GM15510 (cell line): ENCODE data around the gene SYT11.

Source experiments
- POLR2A ChIP-seq: IDR thresholded peaks from 3 replicates; pipeline ENCODE4 v1.6.1; 2011; ENCODE audit warnings: borderline replicate concordance; ENCODE audit not compliant: insufficient read length; ENCODE audit errors: extremely low read depth

SYT11 gene

DNA sequence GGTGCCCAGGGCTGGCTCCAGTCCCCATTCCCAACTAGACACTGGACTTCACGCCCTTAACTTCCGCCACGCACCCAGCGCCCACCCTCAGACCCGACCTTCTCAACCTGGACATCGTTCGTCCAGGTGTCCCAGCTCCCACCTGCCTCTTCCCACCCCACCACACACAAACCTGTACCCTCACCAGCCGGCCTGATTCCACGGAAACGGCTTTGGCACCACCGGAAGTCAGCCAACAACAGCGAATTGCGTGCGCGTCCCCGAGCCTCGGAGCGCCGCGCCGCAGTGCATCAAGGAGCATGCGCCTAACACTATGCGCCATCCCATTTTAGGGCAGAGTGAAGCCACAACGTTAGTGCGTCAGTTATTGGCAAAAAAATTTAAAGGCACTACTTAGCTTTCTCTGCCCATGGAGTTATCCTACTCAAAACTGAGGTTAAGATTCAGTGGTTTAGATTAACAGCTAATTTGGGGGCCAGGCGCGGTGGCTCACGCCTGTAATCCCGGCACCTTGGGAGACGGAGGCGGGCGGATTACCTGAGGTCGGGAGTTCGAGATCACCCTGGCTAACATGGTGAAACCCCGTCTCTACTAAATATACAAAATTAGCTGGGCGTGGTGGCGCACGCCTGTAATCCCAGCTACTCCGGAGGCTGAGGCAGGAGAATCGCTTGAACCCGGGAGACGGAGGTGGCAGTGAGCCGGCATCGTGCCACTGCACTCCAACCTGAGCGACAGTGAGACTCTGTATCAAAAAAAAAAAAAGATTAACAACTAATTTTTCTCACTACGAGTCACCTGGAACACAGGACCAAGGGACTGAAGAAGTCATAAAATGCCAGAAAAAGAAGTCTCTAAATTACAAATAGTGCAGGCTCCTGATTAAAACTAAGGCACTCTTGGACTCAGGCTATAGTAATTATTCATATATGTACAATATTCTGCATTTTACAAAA is 2.1 kb upstream of the SYT11 start, which contains the start of gene GON4L:
Gene GON4L, minus strand, starts transcription at position 240 of the 956 bp plus-strand sequence. CDS start 3,434 bp downstream, outside the sequence.
- peak; percentile 91 for TF ChIP-seq POLR2A

DNA sequence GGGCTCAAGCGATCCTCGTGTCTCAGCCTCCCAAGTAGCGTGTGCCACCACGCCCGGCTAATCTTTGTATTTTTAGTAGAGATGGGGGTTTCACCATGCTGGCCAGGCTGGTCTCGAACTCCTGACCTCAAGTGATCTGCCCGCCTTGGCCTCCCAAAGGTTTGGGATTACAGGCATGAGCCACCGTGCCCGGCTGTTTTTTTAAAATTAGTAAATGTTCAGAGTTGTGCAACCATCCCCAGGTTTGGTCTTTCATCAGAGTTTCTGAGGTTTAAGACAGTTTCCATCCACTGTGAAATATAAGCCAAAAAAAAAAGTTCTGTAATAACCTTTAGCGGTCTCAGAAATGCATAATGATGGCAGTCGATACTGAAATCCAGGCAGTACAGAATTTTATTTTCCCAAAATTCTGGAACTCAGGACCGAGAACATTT is 550 bp upstream of the SYT11 start:
- TF ChIP-seq POLR2A = no peak

DNA sequence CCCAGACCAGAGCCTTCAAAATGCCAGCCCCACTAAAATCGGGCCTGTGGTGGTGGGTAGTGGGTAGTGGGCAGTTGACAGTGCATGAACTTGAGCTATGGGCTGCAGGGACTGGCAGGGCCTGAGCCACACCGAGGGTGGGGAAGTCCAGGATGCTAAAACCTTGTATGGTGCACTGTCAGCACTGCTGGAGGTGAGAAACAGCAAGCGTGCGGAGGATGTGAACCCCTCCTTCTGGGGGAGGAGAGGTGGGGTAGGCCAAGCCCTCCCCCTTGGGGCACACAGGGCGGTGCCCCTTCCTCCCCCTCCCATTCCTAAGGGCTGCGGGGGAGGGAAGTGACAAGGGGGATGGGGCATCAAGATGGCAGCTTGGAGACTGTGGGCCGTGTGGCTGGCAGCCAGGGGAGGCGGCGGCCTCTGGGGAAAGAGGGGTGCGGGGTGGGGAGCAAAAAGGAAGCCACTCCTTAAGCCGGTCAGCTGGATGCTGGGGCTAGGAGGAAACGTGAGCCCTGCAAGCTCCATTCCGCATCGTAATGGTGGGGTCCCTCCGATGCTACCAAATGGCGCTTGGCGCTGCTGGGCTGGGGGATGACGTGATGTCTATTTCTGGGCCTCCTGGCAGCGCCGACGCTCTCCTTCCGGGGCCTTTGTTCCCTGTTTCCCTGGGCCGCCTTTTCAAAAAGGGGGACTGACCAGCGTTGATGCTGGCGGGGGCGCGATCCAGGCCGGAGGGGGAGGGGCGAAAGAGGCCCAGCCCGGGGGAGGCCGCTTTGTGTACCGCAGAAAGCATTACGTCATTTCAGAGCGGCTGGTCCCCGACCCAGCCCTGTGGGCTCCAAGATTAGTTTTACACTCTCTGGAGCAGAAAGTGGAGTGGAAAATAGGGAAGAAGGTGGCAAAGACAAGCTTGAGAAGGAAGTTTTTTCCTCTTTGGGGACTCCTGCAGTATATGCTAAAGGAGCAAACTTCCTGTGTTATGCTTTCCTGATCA is 809 bp downstream of the SYT11 start:
- TF ChIP-seq POLR2A = peak; percentile 31

DNA sequence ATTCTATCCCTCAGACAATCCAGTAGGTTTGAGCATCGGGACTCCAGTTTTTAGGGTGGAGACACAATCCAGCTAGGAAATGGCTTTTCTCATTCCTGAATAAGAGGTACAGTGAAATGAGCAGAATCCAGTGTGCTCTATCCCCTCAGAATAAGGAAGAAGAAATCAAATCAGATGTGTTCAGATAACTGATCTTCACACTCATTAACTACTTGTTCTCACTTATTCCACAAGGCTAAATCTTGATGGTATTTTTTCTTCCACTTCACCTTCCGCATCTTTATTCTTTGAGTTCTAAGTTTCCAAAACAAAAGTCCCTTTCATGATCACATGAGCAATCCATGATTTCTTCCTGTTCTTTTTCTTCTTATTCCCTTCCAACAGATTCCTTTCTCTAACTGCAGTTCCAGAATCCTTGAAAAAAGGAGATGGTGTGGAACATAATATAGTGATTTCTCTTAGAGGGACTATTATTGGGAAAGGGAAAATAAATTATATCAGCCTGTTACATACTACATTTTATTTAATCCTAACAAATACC is 1.7 kb downstream of the SYT11 start:
- no peak for TF ChIP-seq POLR2A

DNA sequence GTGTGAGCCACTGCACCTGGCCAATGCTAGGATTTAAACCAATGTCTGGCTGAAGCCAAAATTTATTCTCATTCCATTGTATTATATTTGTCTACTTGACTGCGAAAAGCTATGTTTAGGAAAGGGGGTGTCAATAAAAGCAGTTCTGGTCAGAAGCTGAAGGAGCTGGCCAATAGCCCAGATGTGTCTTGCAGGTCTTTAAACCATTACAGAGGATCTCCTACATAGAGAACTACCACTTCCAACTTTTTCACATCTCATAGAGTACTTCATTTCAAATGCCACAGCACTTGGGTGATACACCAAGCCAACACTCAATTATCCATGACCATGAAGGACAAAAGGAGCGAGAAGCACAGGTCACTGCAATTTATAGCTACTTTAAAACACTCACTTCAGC is 2.5 kb downstream of the SYT11 start:
- TF ChIP-seq POLR2A = no peak

DNA sequence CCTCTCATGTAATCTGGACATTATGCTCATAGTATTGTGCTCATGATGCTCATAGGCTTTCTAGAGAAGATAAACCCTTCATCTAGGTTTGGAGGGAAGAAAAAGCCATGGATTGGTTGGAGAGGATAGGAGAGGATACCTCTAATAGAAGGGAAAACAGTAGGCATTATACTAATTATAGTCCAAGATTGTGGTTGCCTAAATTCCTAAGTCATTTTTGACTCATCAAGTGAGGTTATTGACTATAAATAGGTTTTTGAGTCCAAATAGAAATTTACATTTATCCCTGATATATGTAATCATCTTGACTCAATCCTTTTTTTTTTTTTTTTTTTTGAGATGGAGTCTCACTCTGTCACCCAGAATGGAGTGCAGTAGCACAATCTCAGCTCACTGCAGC is 5.0 kb downstream of the SYT11 start:
- no peak for TF ChIP-seq POLR2A

DNA sequence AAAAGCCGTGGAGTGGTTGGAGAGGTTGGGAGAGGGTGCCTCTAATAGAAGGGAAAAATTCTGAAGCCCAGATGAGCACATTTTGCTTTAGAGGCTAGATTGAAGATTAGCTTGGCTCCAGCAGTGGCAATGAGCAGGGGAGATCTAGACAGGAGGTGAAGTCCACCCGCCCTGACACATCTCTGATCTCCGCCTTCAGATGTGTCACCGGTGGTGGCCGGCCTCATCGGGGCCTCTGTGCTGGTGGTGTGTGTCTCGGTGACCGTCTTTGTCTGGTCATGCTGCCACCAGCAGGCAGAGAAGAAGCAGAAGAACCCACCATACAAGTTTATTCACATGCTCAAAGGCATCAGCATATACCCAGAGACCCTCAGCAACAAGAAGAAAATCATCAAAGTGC is 8.4 kb downstream of the SYT11 start:
- no peak for TF ChIP-seq POLR2A

DNA sequence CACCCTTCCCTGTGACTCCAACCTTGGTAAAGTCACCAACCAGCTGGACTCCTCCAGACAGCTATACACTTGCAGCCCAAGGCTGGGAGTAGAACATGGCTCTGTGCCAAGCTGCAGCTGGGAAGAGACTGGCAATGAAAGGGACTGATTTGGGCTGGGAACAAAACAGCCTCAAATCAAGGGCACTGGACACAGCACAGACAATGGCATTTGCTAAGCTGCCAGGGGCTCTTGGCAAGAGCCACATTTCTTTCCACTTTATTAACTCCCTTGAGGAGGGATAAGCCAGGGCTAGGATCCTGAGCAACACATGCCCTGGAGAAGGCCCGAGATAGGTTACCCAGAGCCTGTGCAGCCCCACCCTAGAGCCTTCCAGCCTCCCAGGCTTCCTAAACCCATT is 12.0 kb downstream of the SYT11 start:
- TF ChIP-seq POLR2A = no peak

DNA sequence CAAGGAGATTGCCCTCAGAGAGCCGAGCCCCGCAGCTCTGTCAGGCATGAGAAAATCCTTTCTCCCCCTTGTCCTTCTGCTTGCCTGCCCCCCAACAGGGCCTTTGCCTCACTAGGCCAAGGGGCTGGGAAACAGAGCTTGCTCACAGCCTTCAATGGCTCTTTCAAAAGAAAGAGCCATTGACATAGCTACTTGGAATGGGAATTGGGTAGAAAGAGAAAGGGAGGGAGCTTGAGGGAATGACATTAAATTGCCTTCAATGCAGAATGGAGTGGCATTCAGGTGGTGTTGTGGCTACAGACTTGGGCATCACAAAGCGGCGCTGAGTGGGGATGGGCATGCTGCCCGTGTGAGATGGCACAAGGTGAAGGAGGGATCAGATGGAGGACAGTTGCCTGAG is 13.2 kb downstream of the SYT11 start:
- TF ChIP-seq POLR2A = no peak

DNA sequence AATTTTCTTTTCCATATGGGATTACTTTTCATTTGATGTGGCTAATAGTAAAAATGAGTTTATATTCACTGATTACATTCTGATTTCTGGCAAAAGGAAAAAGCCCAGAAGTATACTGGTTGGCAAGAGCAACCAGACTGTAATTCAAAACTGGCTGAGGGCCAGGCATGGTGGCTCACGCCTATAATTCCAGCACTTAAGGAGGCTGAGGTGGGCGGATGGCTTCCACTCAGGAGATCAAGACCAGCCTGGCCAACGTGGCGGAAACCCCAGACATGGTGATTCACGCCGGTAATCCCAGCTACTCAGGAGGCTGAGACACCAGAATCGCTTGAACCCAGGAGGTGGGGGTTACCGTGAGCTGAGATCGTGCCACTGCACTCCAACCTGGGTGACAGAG is 14.5 kb downstream of the SYT11 start:
- TF ChIP-seq POLR2A = no peak

DNA sequence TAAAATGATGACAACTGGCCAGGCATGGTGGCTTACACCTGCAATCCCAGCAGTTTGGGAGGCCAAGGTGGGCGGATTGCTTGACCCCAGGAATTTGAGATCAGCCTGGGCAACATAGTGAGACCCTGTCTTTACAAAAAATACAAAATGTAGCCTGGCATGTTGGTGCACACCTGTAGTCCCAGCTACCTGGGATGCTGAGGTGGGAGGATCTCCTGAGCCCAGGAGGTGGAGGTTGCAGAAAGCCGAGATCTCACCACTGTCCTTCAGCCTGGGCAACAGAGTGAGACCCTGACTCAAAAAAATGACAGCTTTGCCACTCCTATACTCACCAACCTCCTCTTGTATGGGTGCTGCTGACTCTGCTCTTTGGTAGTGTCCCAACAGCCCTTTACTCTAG is 18.6 kb downstream of the SYT11 start:
- no peak for TF ChIP-seq POLR2A

DNA sequence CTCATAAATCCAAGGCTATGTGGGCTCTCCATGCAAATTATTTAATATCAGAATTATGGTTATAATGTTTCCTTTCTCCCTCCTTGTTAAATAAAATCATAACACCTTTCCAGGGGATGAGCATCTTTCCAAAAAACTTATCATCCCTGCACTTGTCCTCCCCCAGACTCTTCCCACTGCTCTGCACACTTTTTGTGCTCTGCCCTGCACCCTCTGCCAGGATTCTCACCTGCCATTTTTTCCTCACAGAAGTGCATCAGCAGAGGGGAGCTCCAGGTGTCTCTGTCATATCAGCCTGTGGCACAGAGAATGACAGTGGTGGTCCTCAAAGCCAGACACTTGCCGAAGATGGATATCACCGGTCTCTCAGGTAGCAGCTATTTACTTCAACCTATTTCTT is 20.9 kb downstream of the SYT11 start:
- no peak for TF ChIP-seq POLR2A

DNA sequence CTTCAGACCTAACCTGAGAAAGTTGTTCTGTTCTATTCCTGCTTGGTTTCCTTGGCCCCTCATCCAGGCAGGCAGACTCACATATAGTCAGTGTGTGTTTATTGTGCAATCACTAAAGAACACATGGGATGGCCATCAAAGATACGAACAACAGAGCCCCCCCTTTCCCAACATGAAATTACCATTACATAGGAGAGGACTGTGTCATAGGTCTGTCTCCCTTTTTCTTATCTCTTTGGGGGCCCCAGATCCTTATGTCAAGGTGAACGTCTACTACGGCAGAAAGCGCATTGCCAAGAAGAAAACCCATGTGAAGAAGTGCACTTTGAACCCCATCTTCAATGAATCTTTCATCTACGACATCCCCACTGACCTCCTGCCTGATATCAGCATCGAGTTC is 21.6 kb downstream of the SYT11 start:
- no peak for TF ChIP-seq POLR2A

DNA sequence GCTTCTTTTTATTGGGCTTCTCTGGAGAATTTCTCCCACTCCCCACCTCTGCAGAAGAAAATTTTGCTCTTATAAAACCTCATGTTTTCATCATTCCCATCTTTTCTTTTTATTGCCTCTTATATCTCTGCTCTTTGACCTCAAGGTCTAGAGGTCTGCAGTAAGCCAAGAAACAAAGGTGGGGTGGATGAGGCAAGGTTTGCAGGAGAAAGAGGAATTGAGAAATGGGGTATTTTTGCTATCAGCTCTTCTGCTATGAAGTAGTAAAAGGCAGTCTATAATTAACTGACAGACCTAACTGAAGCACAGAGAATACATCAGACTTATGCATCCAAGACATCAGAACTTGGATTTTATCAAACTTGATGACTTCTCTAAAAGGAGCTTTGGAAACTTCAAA is 22.9 kb downstream of the SYT11 start:
- no peak for TF ChIP-seq POLR2A

DNA sequence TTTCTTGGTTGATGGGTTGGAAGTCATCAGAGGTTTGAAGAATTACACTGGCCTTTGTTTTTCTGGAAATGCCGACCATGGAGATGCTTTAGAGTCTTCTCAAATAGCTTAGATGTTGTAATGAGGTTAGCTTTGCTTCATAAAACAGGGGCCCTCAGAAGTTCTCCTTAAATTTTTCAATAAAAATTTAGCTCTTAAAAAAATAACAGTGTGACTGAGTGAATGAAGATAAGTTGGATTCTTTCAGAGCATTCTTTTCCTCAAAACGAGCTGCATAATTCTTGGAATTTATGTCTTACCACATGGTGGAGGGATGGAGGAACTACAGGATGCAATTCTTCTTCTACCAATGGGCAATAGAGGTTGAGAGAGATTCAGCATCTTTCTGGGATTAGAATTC is 23.4 kb downstream of the SYT11 start:
- TF ChIP-seq POLR2A = no peak

DNA sequence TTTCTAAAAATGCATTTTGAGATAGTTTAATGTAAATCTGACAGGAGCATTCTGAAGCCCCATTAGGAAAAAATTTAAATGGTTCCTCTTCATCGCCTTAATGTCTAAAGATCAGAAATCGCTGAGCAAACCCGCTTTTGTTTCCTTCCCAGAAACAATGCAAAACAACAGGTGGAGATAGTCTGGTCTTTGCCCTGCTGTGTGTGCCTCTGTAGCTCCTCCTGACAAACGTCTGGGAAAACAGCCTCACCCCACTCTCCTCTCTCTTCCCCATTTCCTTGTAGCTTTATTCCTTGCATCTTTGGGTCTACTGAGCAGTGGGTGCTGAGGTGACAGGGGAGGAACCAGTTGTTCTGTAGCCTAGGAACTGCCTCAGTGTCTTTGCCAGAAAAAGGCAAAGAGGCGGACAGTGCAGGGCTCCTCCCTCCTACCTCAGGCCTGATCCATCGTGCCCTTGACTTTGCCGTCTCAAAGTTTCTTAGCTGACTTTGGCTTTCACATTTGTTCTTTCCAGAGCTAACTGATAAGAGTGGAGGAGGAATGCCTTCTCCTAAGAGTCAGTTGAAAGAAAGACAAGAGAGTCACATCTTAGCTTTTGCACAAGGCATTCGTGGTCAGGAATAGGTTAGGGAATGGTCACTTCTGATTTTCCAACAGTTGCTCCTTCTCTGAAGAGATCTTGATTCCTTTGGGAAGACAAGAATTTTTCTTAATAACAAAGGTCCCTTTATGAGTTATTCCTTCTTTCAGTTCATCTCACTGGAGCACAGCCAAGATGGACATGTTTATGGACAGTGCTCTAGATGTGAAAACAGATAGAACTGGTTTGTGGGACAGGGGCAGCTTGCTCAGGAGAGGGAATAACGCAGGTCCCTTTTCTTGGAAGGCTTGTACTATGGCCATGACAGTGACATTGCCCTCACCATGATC is 24.9 kb downstream of the SYT11 start:
- no peak for TF ChIP-seq POLR2A
